Stomach (tissue), 9 donors: ENCODE data around the gene LBX2. TPM values are rescaled to one million over a fixed set of nuclear protein-coding genes. Genes with fewer than 3 reads are reported as not detected.
A peak's percentile ranks its signal among the peaks of the same experiment; 100 is the strongest.

Experiments used
- DNase-seq, 2 donors: peaks; one replicate each; pipeline versions ENCODE4 v3.0.0 to v3.0.0-alpha.2; 2013 to 2019
- H3K27ac ChIP-seq, 5 donors: fragments of 200-600 bp in 4 of 5; sonication (generic) in 4 of 5; one replicate each; pipeline ENCODE4 v1.5.1; 2013 to 2019; ENCODE audit warnings: mild to moderate bottlenecking in 1 of 5, moderate library complexity in 1 of 5
- H3K27me3 ChIP-seq, 3 donors: fragments of 200-600 bp; sonication (generic); one replicate each; pipeline ENCODE4 v1.5.1; 2017 to 2019; ENCODE audit warnings: mixed run types in 1 of 3
- H3K36me3 ChIP-seq, 4 donors: fragments of 200-600 bp; sonication (generic); 1 replicate in 3 of 4; 2 replicates in 1 of 4; pipeline ENCODE4 v1.5.1; 2016 to 2019
- H3K4me1 ChIP-seq, 4 donors: fragments of 200-600 bp; sonication (generic); one replicate each; pipeline ENCODE4 v1.5.1; 2016 to 2019
- H3K4me3 ChIP-seq, 4 donors: fragments of 200-600 bp; sonication (generic) in 3 of 4; one replicate each; pipeline ENCODE4 v1.5.1; 2016 to 2019; ENCODE audit warnings: mild to moderate bottlenecking in 1 of 4
- H3K9me3 ChIP-seq, 4 donors: fragments of 200-600 bp; sonication (generic); one replicate each; pipeline ENCODE4 v1.5.1; 2016 to 2019
- EP300 ChIP-seq: sonication (generic); formaldehyde crosslinking; IDR thresholded peaks from one replicate; pipeline ENCODE4 v1.6.1; 2017; ENCODE audit warnings: antibody characterized with exemption
- POLR2A ChIP-seq, 4 donors: fragments of 450-650 bp; IDR thresholded peaks; one replicate each; pipeline ENCODE4 v1.6.1; 2016; ENCODE audit warnings: antibody characterized with exemption in 4 of 4, control low read depth in 2 of 4, mild to moderate bottlenecking in 1 of 4, moderate library complexity in 1 of 4
- POLR2AphosphoS5 ChIP-seq, 3 donors: sonication (generic); formaldehyde crosslinking; IDR thresholded peaks; one replicate each; pipeline ENCODE4 v1.6.1; 2016; ENCODE audit warnings: antibody characterized with exemption in 3 of 3
- WGBS, 5 donors: extraction: QIAGEN DNeasy Blood & Tissue Kit in 3 of 5; methylation state at CpG; one replicate each; pipeline versions ENCODE4 v1.1.5 to v1.1.7; 2013 to 2018; 5-methylcytosine and 5-hydroxymethylcytosine counted together
- intact Hi-C: fragments of 100-400 bp; cut with DNase I; formaldehyde crosslinking; loops from one replicate; pipeline ENCODE4 v1.15.1; 2023; ENCODE audit warnings: low total_unique reads
- polyA plus RNA-seq, 3 donors: library from polyadenylated mRNA; stranded (reverse); fragments of 200-250 nt; gene quantifications; one replicate each; pipeline ENCODE4 v1.2.3, GENCODE V29; 2013
- total RNA-seq, 5 donors: library from RNA; depleted of rRNA; stranded (reverse); fragments of >200 nt; gene quantifications; one replicate each; pipeline versions ENCODE4 v1.1.0 to v1.2.3, GENCODE V29; 2014 to 2016
- TF ChIP-seq, protein P1 (sequence below), 7 experiments: fragments of 450-650 bp in 4 of 7; fragments of 200-600 bp in 3 of 7; sonication (generic) in 3 of 7; IDR thresholded peaks; one replicate each; pipeline ENCODE4 v1.5.1; 2016 to 2019; ENCODE audit warnings: antibody characterized with exemption in 7 of 7, control low read depth in 2 of 7, mild to moderate bottlenecking in 1 of 7
- donor health status: healthy with polysubstance abuse.
- donor health status: Bipolar disorder and iron deficiency.
- donor health status: healthy.

LBX2 gene
- total and polyA plus RNA-seq, 8 donors = 1.1 to 2.6 (median 1.2) TPM; not detected in 3

DNA sequence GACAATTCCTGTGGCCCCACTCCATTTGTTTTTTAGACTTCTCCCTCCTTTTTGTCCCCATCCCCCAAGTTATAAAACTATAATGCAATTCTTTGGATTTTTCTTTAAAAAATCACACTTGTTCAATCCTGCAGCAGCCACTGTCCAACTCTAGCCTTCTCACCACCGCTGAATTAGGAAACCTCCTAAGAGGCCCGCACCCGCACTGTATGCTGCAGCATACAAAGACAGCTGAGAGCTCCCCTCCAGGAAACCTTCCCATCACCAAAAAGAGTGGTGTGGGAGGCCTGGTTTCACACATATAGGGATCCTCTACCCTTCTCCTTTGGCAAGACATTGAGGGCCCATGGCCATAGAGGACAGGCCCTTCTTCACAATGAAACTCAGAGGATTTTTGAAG lies 5.2 kb upstream of the LBX2 start:
- Histone ChIP-seq H3K4me1 (peaks cover 55 to 71% (median 71%) of the 10 kb centered on the region in 4 donors), H3K27me3 (peaks cover 0 to 54% (median 7%) of the 10 kb centered on the region in 3 donors), H3K9me3 (no peaks in the 10 kb centered on the region), H3K4me3 (peak overlapping the region in 3 of 4 donors; percentile 47 to 67 (median 51)), H3K36me3 (peaks cover 6 to 22% (median 17%) of the 10 kb centered on the region in 4 donors), H3K27ac (peak overlapping the region in 4 of 5 donors; percentile 85 to 95 (median 90))
- intact Hi-C loops = no loop called here
- no peak for TF ChIP-seq EP300
- 84 to 93% (median 90%) methylated on average over 3 of the region's 3 CpGs for WGBS, 5 donors
- DNase-seq = no peak

DNA sequence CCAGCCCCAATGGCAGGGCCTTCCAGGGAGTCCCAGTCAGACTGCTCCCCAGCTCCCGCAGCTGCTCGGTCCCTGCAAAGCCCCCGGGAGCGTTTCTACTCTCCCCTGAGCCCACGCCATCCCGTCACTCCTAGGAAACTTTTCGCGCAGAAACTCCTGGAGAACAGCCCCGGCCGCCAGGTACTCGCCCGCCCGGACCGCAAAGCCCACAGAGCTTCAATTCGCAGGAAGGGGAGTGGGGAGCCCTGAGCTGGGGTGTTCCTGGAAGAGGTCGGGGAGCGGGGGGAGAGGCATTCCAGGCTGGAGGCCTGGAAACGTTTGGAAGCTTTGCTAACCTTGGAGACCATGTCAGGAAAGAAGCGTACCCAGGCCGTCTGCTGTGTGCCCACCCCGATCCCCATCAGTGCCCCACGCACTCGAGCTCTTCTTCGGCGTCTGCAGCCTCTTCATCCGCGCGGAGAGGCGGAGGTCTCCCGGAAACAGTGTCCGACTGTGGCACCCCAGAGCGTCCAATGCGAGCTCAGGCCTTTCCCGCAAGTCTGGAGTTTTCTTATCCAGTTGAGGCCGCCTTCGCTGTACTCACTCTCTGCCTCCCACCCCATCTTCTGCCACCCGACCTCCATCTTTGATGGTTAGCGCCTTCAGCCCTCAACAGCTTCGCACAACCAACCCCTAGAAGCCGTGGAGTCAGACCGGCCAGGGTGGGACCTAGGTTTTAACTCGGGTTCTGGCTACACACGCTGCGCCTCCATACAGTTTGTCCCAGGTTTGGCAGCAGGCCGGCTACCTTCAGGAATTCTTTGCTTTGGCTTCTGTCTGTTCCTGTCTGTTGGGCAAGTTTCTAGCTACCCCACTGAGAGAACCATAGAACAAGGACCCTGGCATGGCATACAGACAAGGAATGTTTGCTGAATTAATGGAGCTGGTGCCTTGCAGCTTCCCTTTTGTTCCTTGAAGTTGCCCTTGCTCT lies 4.4 kb upstream of the LBX2 start:
- DNase-seq = peak; percentile 33 to 38
- TF ChIP-seq POLR2A (IDR thresholded peaks at IDR 0.05) (no peak), EP300 (no peak), POLR2AphosphoS5 (IDR thresholded peaks at IDR 0.05) (no peak)
- TF ChIP-seq, protein P1, sequence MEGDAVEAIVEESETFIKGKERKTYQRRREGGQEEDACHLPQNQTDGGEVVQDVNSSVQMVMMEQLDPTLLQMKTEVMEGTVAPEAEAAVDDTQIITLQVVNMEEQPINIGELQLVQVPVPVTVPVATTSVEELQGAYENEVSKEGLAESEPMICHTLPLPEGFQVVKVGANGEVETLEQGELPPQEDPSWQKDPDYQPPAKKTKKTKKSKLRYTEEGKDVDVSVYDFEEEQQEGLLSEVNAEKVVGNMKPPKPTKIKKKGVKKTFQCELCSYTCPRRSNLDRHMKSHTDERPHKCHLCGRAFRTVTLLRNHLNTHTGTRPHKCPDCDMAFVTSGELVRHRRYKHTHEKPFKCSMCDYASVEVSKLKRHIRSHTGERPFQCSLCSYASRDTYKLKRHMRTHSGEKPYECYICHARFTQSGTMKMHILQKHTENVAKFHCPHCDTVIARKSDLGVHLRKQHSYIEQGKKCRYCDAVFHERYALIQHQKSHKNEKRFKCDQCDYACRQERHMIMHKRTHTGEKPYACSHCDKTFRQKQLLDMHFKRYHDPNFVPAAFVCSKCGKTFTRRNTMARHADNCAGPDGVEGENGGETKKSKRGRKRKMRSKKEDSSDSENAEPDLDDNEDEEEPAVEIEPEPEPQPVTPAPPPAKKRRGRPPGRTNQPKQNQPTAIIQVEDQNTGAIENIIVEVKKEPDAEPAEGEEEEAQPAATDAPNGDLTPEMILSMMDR (IDR thresholded peaks at IDR 0.05) = no peak
- Histone ChIP-seq H3K27me3 (peaks cover 0 to 61% (median 15%) of the 10 kb centered on the region in 3 donors), H3K9me3 (no peaks in the 10 kb centered on the region), H3K4me1 (peaks cover 63 to 79% (median 79%) of the 10 kb centered on the region in 4 donors), H3K36me3 (peaks cover 6 to 22% (median 17%) of the 10 kb centered on the region in 4 donors), H3K27ac (peak overlapping the region; percentile 85 to 95 (median 93)), H3K4me3 (peak overlapping the region; percentile 47 to 67 (median 52))
- WGBS, 5 donors = 23 to 37% (median 35%) methylated on average over 35 to 45 of the region's 45 CpGs
- intact Hi-C loops = no loop called here

DNA sequence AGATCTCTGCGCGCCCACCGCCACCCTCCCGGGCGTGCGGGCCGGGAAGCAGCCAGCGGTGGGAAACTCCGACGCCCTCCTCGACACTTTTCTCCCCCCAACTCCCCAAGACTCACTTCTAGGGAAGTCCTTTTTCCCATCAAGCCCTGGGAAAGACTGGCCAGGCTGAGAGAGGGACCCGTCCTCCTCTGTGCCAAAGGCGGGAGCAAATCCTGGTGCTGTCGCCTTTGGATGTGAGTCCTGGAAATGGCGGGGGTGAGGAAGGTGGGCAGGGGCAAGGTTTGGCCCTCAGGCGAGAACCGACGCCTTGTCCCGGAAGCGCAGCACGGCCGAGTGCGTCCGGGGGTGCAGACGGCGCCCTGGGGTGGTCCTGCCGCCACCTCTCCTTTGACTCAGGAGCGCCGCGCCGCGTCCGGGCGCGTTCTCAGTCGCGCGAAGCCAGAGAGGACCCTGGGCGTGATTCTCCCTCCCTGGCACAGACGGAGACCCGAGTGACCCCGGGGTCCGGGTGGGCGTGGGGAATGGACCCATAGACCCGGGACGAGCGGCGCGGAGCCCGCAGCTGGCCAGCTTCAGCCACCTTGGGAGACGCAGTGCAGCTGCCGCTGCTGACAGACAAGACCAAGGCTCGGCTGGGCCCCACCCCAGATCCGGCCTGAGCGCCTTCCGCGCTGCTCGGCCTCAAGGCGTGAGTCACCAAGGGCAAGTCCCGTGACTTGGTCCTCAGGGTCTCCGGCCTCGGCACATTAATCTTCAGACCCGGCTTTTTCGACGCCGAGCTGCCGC lies 3.5 kb upstream of the LBX2 start:
- peaks cover 67 to 81% (median 80%) of the 10 kb centered on the region in 4 donors for H3K4me1 ChIP-seq

DNA sequence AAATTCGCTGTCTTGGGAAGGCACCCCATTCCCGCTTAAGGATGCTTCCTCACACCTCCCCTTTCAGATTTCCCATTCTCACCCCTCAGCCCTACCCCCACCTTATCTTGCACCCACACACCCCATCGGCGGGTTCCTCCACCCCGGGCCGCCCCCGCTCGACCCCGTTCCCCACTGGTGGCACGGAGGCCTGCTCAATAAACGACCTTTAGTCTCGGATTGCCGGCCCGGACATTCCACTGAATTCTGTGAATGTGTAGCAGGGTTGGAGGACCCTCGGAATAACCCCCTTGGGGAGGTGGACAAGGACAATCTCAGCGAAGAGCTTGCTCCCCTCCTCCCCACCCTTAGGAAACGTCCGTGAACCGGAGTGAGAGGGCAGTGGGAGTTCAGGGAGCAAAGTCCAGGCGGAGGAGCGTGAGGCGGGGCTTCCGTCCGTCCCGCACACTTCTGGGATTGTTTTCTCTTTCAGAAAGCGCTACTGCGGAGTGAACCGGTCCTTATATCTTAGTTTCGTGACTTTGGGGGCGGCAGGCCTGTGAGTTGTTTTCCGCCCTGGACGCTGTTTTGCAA lies 2.8 kb upstream of the LBX2 start:
- WGBS, 5 donors = 15 to 26% (median 17%) methylated on average over 32 of the region's 32 CpGs
- Histone ChIP-seq H3K27ac (peak overlapping the region; percentile 85 to 95 (median 93)), H3K4me3 (peak overlapping the region; percentile 47 to 67 (median 52)), H3K9me3 (no peaks in the 10 kb centered on the region), H3K27me3 (peaks cover 0 to 70% (median 30%) of the 10 kb centered on the region in 3 donors), H3K36me3 (peaks cover 6 to 22% (median 17%) of the 10 kb centered on the region in 4 donors), H3K4me1 (peaks cover 71 to 86% (median 85%) of the 10 kb centered on the region in 4 donors)
- DNase-seq = peak; percentile 68 to 85
- intact Hi-C loops = no loop called here
- TF ChIP-seq POLR2AphosphoS5 (IDR thresholded peaks at IDR 0.05) (peak in 2 of 3 donors; percentile 61 to 72), EP300 (no peak)

More for the DNA sequence above, 3.5 kb upstream of the LBX2 start:
- Histone ChIP-seq H3K36me3 (peaks cover 6 to 22% (median 17%) of the 10 kb centered on the region in 4 donors), H3K27me3 (peaks cover 0 to 63% (median 23%) of the 10 kb centered on the region in 3 donors), H3K27ac (peak overlapping the region; percentile 85 to 95 (median 93)), H3K9me3 (no peaks in the 10 kb centered on the region), H3K4me3 (peak overlapping the region; percentile 47 to 67 (median 52))
- TF ChIP-seq EP300 = no peak
- peak; percentile 39 to 86 (median 82) for TF ChIP-seq POLR2AphosphoS5 (IDR thresholded peaks at IDR 0.05)
- TF ChIP-seq, protein P1 (IDR thresholded peaks at IDR 0.05) = peak in 1 of 7 experiments; percentile 20
- TF ChIP-seq POLR2A (IDR thresholded peaks at IDR 0.05) = peak in 1 of 4 donors; percentile 49
- peak; percentile 87 to 94 for DNase-seq
- intact Hi-C loops = no loop called here
- WGBS, 5 donors = 1 to 9% (median 1%) methylated on average over 35 to 67 of the region's 67 CpGs
